UCSD-AML1 (cell line): ENCODE data around the gene SCUBE3.

ENCODE experiments used
- DNase-seq: peaks from one replicate; lab custom pipeline; 2025; ENCODE audit not compliant: unreplicated experiment; lab: John Stamatoyannopoulos, UW

SCUBE3 gene

GRCh38 chr6:35209081-35209480 is 4.7 kb upstream of the SCUBE3 start:
- DNase-seq, result no peak

- DNase-seq, result no peak
Observed at GRCh38 chr6:35209622-35210247, 4.0 kb upstream of the SCUBE3 start.

- DNase-seq, result no peak
Observed at GRCh38 chr6:35213298-35213791, 411 bp upstream of the SCUBE3 start.

GRCh38 chr6:35214869-35215664 is 1.3 kb downstream of the SCUBE3 start:
- DNase-seq, result no peak

GRCh38 chr6:35215665-35216411 is 2.1 kb downstream of the SCUBE3 start:
- DNase-seq, result no peak

GRCh38 chr6:35216412-35216732 is 2.6 kb downstream of the SCUBE3 start:
- DNase-seq, result no peak

- no peak for DNase-seq
Observed at GRCh38 chr6:35216851-35217811, 3.4 kb downstream of the SCUBE3 start.

- no peak for DNase-seq
Observed at GRCh38 chr6:35218021-35218420, 4.3 kb downstream of the SCUBE3 start.

- no peak for DNase-seq
Observed at GRCh38 chr6:35218456-35218855, 4.7 kb downstream of the SCUBE3 start.

- no peak for DNase-seq
Observed at GRCh38 chr6:35219683-35220326, 6.0 kb downstream of the SCUBE3 start.

- no peak for DNase-seq
Observed at GRCh38 chr6:35220711-35221110, 7.0 kb downstream of the SCUBE3 start.

- no peak for DNase-seq
Observed at GRCh38 chr6:35223396-35223795, 9.6 kb downstream of the SCUBE3 start.

- no peak for DNase-seq
Observed at GRCh38 chr6:35224720-35225119, 11.0 kb downstream of the SCUBE3 start.

GRCh38 chr6:35228481-35228880 is 14.7 kb downstream of the SCUBE3 start:
- no peak for DNase-seq

GRCh38 chr6:35229304-35229703 is 15.5 kb downstream of the SCUBE3 start:
- no peak for DNase-seq

- no peak for DNase-seq
Observed at GRCh38 chr6:35230498-35230897, 16.7 kb downstream of the SCUBE3 start.

GRCh38 chr6:35230950-35231349 is 17.2 kb downstream of the SCUBE3 start:
- DNase-seq, result no peak

GRCh38 chr6:35231563-35231962 is 17.8 kb downstream of the SCUBE3 start:
- DNase-seq, result no peak

GRCh38 chr6:35234901-35235300 is 21.1 kb downstream of the SCUBE3 start:
- DNase-seq, result no peak

- no peak for DNase-seq
Observed at GRCh38 chr6:35236223-35236622, 22.5 kb downstream of the SCUBE3 start.
